ENCODE data around the gene DTX4.

The DTX4 gene

DNA sequence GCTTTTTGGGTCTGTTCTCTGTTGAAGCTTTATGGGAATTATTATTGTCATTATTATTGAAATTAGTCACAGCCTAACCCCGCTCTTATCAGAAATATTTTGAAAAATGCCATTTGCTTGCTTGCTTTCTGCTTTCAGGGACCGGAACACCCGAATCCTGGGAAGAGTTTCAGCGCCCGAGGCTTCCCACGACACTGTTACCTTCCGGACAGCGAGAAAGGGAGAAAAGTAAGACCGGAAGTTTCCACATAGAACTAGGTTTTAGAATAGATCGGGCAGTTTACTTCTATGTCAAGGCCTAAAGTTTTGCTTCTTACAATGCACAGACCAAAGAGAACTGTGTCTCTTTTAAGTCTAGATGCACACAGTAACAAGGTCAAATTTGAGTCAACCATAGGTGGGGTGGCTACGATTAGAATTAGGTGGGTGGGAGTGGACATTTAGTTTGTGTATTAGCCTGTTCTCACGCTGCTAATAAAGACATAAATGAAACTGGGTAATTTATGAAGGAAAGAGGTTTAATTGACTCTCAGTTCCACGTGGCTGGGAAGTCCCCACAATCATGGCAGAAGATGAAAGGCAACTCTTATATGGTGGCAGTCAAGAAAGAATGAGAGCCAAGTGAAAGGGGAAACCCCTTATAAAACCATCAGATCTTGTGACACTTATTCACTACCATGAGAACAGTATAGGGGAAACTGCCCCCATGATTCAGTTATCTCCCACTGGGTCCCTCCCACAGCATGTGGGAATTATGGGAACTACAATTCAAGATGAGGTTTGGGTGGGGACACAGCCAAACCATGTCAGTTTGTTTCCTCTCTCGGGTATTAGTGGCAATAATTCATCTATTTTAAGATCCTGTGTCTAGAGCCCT, 27.9 kb downstream of the DTX4 start:
- no peaks in the 10 kb centered on the region for H3K79me2 ChIP-seq (ENCODE audit: insufficient read depth, low read length)
- no peak overlapping the region for H3K27ac ChIP-seq (ENCODE audit: low read length)
- H2AFZ ChIP-seq (ENCODE audit: low read depth, low read length), result no peak overlapping the region
- ATAC-seq (ENCODE audit: insufficient read depth, low read depth) (no peak), DNase-seq (no peak)
- no peak for TF ChIP-seq EZH2 (IDR thresholded peaks at IDR 0.05; ENCODE audit: borderline replicate concordance, low read depth, low read length, severe bottlenecking)
- TF ChIP-seq, protein P1, sequence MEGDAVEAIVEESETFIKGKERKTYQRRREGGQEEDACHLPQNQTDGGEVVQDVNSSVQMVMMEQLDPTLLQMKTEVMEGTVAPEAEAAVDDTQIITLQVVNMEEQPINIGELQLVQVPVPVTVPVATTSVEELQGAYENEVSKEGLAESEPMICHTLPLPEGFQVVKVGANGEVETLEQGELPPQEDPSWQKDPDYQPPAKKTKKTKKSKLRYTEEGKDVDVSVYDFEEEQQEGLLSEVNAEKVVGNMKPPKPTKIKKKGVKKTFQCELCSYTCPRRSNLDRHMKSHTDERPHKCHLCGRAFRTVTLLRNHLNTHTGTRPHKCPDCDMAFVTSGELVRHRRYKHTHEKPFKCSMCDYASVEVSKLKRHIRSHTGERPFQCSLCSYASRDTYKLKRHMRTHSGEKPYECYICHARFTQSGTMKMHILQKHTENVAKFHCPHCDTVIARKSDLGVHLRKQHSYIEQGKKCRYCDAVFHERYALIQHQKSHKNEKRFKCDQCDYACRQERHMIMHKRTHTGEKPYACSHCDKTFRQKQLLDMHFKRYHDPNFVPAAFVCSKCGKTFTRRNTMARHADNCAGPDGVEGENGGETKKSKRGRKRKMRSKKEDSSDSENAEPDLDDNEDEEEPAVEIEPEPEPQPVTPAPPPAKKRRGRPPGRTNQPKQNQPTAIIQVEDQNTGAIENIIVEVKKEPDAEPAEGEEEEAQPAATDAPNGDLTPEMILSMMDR (IDR thresholded peaks at IDR 0.05; ENCODE audit: borderline replicate concordance, extremely low read depth, low read length, poor library complexity, severe bottlenecking), result no peak
- no peak overlapping the region for H3K4me3 ChIP-seq (ENCODE audit: low read depth in 1 of 2, low read length in 2 of 2)
- no peak overlapping the region for H3K9ac ChIP-seq (ENCODE audit: low read depth, low read length)
- no peaks in the 10 kb centered on the region for H3K27me3 ChIP-seq (ENCODE audit: insufficient read depth, low read length, poor library complexity)
- H3K36me3 ChIP-seq (ENCODE audit: insufficient read depth, low read length), result no peaks in the 10 kb centered on the region; the same call in 1 of the 2 replicates
- no peak overlapping the region for H3K4me2 ChIP-seq (ENCODE audit: insufficient read depth, low read length)
- no peaks in the 10 kb centered on the region for H4K20me1 ChIP-seq (ENCODE audit: insufficient read depth, low read length)
- H3K9me3 ChIP-seq (ENCODE audit: insufficient read depth, low read length, severe bottlenecking), result no peaks in the 10 kb centered on the region
- no peaks in the 10 kb centered on the region for H3K4me1 ChIP-seq (ENCODE audit: insufficient read depth, low read length)

DNA sequence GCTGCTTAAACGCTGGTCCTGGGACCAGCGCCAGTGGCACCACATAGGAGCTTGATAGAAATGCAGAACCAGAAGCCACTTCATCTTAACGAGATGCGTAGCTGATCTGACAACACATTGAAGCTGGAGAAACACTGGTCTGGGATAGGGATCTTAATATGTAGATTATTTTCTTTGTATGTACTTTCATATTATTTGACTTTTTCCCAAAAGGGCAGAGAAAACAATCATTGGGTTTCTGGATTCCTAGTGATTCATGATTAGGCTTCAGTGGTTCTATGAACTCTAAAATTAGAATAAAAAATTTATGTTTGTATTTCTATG, 28.5 kb downstream of the DTX4 start:
- H2AFZ ChIP-seq (ENCODE audit: low read depth, low read length), result no peak overlapping the region

DNA sequence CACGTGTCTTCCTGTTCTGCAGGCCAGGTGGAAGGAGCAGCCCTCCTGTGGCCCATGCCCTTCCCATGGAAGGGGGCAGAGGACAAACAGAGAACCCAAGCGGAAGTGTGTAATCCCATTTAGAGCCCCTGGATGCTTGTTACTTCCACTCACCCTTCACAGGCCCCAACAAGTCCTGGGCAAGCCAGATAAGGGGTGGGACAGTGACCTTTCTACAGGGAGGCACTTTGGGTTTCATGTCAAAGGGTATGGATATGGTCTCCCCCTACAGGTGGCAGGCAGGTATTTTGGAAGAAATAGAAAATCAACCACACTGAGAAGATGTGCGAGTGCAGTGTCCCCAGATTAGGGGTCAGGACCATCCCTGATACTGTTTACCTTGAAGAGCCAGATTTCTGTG, 29.4 kb downstream of the DTX4 start:
- no peak overlapping the region for H2AFZ ChIP-seq (ENCODE audit: low read depth, low read length)
- no peaks in the 10 kb centered on the region for H3K9me3 ChIP-seq (ENCODE audit: insufficient read depth, low read length, severe bottlenecking)
- no peaks in the 10 kb centered on the region for H3K27me3 ChIP-seq (ENCODE audit: insufficient read depth, low read length, poor library complexity)
- DNase-seq (no peak), ATAC-seq (ENCODE audit: insufficient read depth, low read depth) (no peak)
- H3K79me2 ChIP-seq (ENCODE audit: insufficient read depth, low read length), result no peaks in the 10 kb centered on the region
- no peak overlapping the region for H3K4me2 ChIP-seq (ENCODE audit: insufficient read depth, low read length)
- no peaks in the 10 kb centered on the region for H3K4me1 ChIP-seq (ENCODE audit: insufficient read depth, low read length)
- no peak for TF ChIP-seq EZH2 (IDR thresholded peaks at IDR 0.05; ENCODE audit: borderline replicate concordance, low read depth, low read length, severe bottlenecking)
- TF ChIP-seq, protein P1 (IDR thresholded peaks at IDR 0.05; ENCODE audit: borderline replicate concordance, extremely low read depth, low read length, poor library complexity, severe bottlenecking), result peak; percentile 23
- H3K36me3 ChIP-seq (ENCODE audit: insufficient read depth, low read length), result no peaks in the 10 kb centered on the region
- no peaks in the 10 kb centered on the region for H4K20me1 ChIP-seq (ENCODE audit: insufficient read depth, low read length)
- no peak overlapping the region for H3K4me3 ChIP-seq (ENCODE audit: low read depth in 1 of 2, low read length in 2 of 2)
- no peak overlapping the region for H3K27ac ChIP-seq (ENCODE audit: low read length)
- H3K9ac ChIP-seq (ENCODE audit: low read depth, low read length), result no peak overlapping the region

More for the DNA sequence above, 28.5 kb downstream of the DTX4 start:
- H3K4me3 ChIP-seq (ENCODE audit: low read depth in 1 of 2, low read length in 2 of 2), result no peak overlapping the region
- H3K4me2 ChIP-seq (ENCODE audit: insufficient read depth, low read length), result no peak overlapping the region
- H3K27me3 ChIP-seq (ENCODE audit: insufficient read depth, low read length, poor library complexity), result no peaks in the 10 kb centered on the region
- no peak overlapping the region for H3K27ac ChIP-seq (ENCODE audit: low read length)
- H3K9ac ChIP-seq (ENCODE audit: low read depth, low read length), result no peak overlapping the region
- DNase-seq (no peak), ATAC-seq (ENCODE audit: insufficient read depth, low read depth) (no peak)
- no peaks in the 10 kb centered on the region; the same call in 1 of the 2 replicates for H3K36me3 ChIP-seq (ENCODE audit: insufficient read depth, low read length)
- TF ChIP-seq, protein P1 (IDR thresholded peaks at IDR 0.05; ENCODE audit: borderline replicate concordance, extremely low read depth, low read length, poor library complexity, severe bottlenecking), result no peak
- no peak for TF ChIP-seq EZH2 (IDR thresholded peaks at IDR 0.05; ENCODE audit: borderline replicate concordance, low read depth, low read length, severe bottlenecking)
- H3K9me3 ChIP-seq (ENCODE audit: insufficient read depth, low read length, severe bottlenecking), result no peaks in the 10 kb centered on the region
- H3K79me2 ChIP-seq (ENCODE audit: insufficient read depth, low read length), result no peaks in the 10 kb centered on the region
- H4K20me1 ChIP-seq (ENCODE audit: insufficient read depth, low read length), result no peaks in the 10 kb centered on the region
- no peaks in the 10 kb centered on the region for H3K4me1 ChIP-seq (ENCODE audit: insufficient read depth, low read length)
